HepG2 (cell line): ENCODE results near the gene PHF13. TPM values are rescaled to one million over a fixed set of nuclear protein-coding genes. Genes with fewer than 3 reads are reported as not detected.
A peak's percentile ranks its signal among the peaks of the same experiment; 100 is the strongest.

Source experiments
- AKNA ChIP-seq: sonication (generic); formaldehyde crosslinking; IDR thresholded peaks from 2 replicates; pipeline ENCODE4 v1.4.0; 2020; ENCODE audit warnings: missing genetic modification reagents, borderline replicate concordance
- ARID2 ChIP-seq: sonication (generic); formaldehyde crosslinking; IDR thresholded peaks from 2 replicates; pipeline ENCODE4 v1.8.1; 2022; ENCODE audit warnings: mild to moderate bottlenecking, missing genetic modification reagents, borderline replicate concordance
- HBP1 ChIP-seq: IDR thresholded peaks from 2 replicates; pipeline ENCODE4 v1.6.1; 2016; ENCODE audit warnings: low read depth, control low read depth
- IRF2 ChIP-seq: IDR thresholded peaks from 2 replicates; pipeline ENCODE4 v1.6.1; 2018; ENCODE audit warnings: missing genetic modification reagents, missing compliant biosample characterization
- NCOR1 ChIP-seq: fragments of 200-600 bp; sonication (generic); IDR thresholded peaks from 2 replicates; pipeline ENCODE4 v1.7.0; 2017; ENCODE audit warnings: antibody characterized with exemption, low read length, borderline replicate concordance
- NR2F1 ChIP-seq, 2 experiments: fragments of 450-650 bp in 1 of 2; formaldehyde crosslinking in 1 of 2; IDR thresholded peaks; 2 replicates each; pipeline versions ENCODE4 v1.5.0 to v1.6.1; 2016 to 2020; ENCODE audit warnings: mild to moderate bottlenecking in 1 of 2, missing compliant biosample characterization in 1 of 2, missing genetic modification reagents in 1 of 2, moderate library complexity in 1 of 2
- REST ChIP-seq, 2 experiments: IDR thresholded peaks; 2 replicates each; pipeline ENCODE4 v1.6.1; 2011 to 2012; ENCODE audit warnings: low read length in 2 of 2, borderline replicate concordance in 1 of 2, low read depth in 1 of 2, mild to moderate bottlenecking in 1 of 2, moderate library complexity in 1 of 2
- RNF2 ChIP-seq: fragments of 450-650 bp; conservative IDR thresholded peaks from 2 replicates; pipeline ENCODE4 v1.6.1; 2016; ENCODE audit warnings: low read depth
- ZC3H13 ChIP-seq: sonication (generic); formaldehyde crosslinking; IDR thresholded peaks from 2 replicates; pipeline ENCODE4 v1.8.1; 2023; ENCODE audit warnings: mild to moderate bottlenecking, missing genetic modification reagents, moderate library complexity
- ZNF484 ChIP-seq: sonication (generic); formaldehyde crosslinking; IDR thresholded peaks from 2 replicates; pipeline ENCODE4 v1.5.1; 2020; ENCODE audit warnings: mild to moderate bottlenecking, low read depth, missing genetic modification reagents, borderline replicate concordance
- ZNF609 ChIP-seq: sonication (generic); formaldehyde crosslinking; IDR thresholded peaks from 2 replicates; pipeline ENCODE4 v1.4.0; 2020; ENCODE audit warnings: mild to moderate bottlenecking, missing genetic modification reagents, borderline replicate concordance
- ZNF740 ChIP-seq: sonication (generic); formaldehyde crosslinking; IDR thresholded peaks from 2 replicates; pipeline ENCODE4 v1.4.0; 2020; ENCODE audit warnings: missing genetic modification reagents
- polyA plus RNA-seq, 8 experiments: library from polyadenylated mRNA; depleted of rRNA in 3 of 8; stranded (reverse) in 7 of 8; unstranded in 1 of 8; fragments of >200 nt; fragmentation: Illumina TruSeq in 4 of 8; extraction: Trizol in 4 of 8; gene quantifications; 2 replicates each; pipeline versions ENCODE4 v1.2.1 to v1.2.3, GENCODE V29; 2011 to 2016; ENCODE audit warnings: low read depth in 4 of 8, missing spikeins in 1 of 8, mixed read lengths in 1 of 8; ENCODE audit not compliant: insufficient read depth in 1 of 8
- total RNA-seq, 5 experiments: library from RNA; depleted of rRNA; stranded (reverse); fragments of >200 nt; fragmentation: Illumina TruSeq; extraction: Trizol; gene quantifications; 2 replicates each; pipeline ENCODE4 v1.2.3, GENCODE V29; 2016; ENCODE audit warnings: low read depth in 1 of 5

PHF13 gene
- total and polyA plus RNA-seq, 2 of the 13 experiments (the other 11 are each of a cell fraction or from before 2014, with no cell fraction given): 4.7 to 7.4 TPM

GRCh38 chr1:6582370-6582769 lies 31.2 kb upstream of the PHF13 start (continued):
- TF ChIP-seq REST (IDR thresholded peaks at IDR 0.05; ENCODE audit: borderline replicate concordance in 1 of 2, low read depth in 1 of 2, low read length in 2 of 2) (0 out of 4 replicates have a peak, but pooled peaks of 1 of the 2 experiments have one; percentile 22), ZNF740 (CRISPR knock-in tag) (no peak), ZNF609 (peak; percentile 63; the same call in 1 of the 2 replicates), RNF2 (no peak), NCOR1 (peak; percentile 87; the same call in 1 of the 2 replicates), NR2F1 (CRISPR knock-in tag; IDR thresholded peaks at IDR 0.05) (peak; percentile 28 to 44; a peak in 2 of 4 replicates), ZC3H13 (CRISPR knock-in tag) (0 out of 2 replicates have a peak, but pooled peaks have one; percentile 11), ZNF484 (CRISPR knock-in tag) (no peak), AKNA (no peak), IRF2 (peak; percentile 85), HBP1 (CRISPR knock-in tag) (peak; percentile 80; the same call in 1 of the 2 replicates), ARID2 (CRISPR knock-in tag) (no peak)
